ENCODE results near the gene VTI1A. TPM values are rescaled to one million over a fixed set of nuclear protein-coding genes. Genes with fewer than 3 reads are reported as not detected.

The VTI1A gene
- total RNA-seq, 2 donors from 2014 or later: 71.6 to 139 TPM

GRCh38 chr10:112738606-112739591, 291.9 kb downstream of the VTI1A start:
- ATAC-seq (ENCODE audit: insufficient number of reproducible peaks, low FRiP score, low read depth) (no peak), DNase-seq (ENCODE audit: low spot score) (no peak)
- Histone ChIP-seq H3K9me3 (no peaks in the 10 kb centered on the region), H3K27me3 (replicated peaks; ENCODE audit: insufficient read depth) (no peaks in the 10 kb centered on the region), H3K4me3 (no peak overlapping the region), H3K36me3 (no peaks in the 10 kb centered on the region), H3K4me1 (ENCODE audit: control insufficient read depth in 1 of 2, low read depth in 2 of 2) (peaks cover 5 to 14% of the 10 kb centered on the region in 2 donors), H3K27ac (no peak overlapping the region)
- TF ChIP-seq CTCF (IDR thresholded peaks at IDR 0.05): no peak

- Histone ChIP-seq H3K27me3 (replicated peaks; ENCODE audit: insufficient read depth) (no peaks in the 10 kb centered on the region), H3K36me3 (no peaks in the 10 kb centered on the region), H3K4me3 (no peak overlapping the region), H3K27ac (no peak overlapping the region), H3K4me1 (ENCODE audit: control insufficient read depth in 1 of 2, low read depth in 2 of 2) (peaks cover 5 to 14% of the 10 kb centered on the region in 2 donors), H3K9me3 (no peaks in the 10 kb centered on the region)
- ATAC-seq (ENCODE audit: insufficient number of reproducible peaks, low FRiP score, low read depth): no peak
- DNase-seq (ENCODE audit: low spot score): no peak
- no peak for TF ChIP-seq CTCF (IDR thresholded peaks at IDR 0.05)
Measured at GRCh38 chr10:112739592-112740353, 292.8 kb downstream of the VTI1A start.

GRCh38 chr10:112741830-112742402, 294.9 kb downstream of the VTI1A start:
- Histone ChIP-seq H3K4me1 (ENCODE audit: control insufficient read depth in 1 of 2, low read depth in 2 of 2) (peaks cover 5 to 14% of the 10 kb centered on the region in 2 donors), H3K9me3 (no peaks in the 10 kb centered on the region), H3K27ac (no peak overlapping the region), H3K36me3 (no peaks in the 10 kb centered on the region), H3K27me3 (replicated peaks; ENCODE audit: insufficient read depth) (no peaks in the 10 kb centered on the region), H3K4me3 (no peak overlapping the region)
- no peak for DNase-seq (ENCODE audit: low spot score)
- no peak for TF ChIP-seq CTCF (IDR thresholded peaks at IDR 0.05)
- ATAC-seq (ENCODE audit: insufficient number of reproducible peaks, low FRiP score, low read depth): no peak

- Histone ChIP-seq H3K9me3 (no peaks in the 10 kb centered on the region), H3K36me3 (no peaks in the 10 kb centered on the region), H3K4me3 (no peak overlapping the region), H3K27ac (no peak overlapping the region), H3K4me1 (ENCODE audit: control insufficient read depth in 1 of 2, low read depth in 2 of 2) (no peaks in the 10 kb centered on the region), H3K27me3 (replicated peaks; ENCODE audit: insufficient read depth) (no peaks in the 10 kb centered on the region)
- DNase-seq (ENCODE audit: low spot score): no peak
- ATAC-seq (ENCODE audit: insufficient number of reproducible peaks, low FRiP score, low read depth): no peak
- no peak for TF ChIP-seq CTCF (IDR thresholded peaks at IDR 0.05)
Measured at GRCh38 chr10:112744181-112745096, 297.4 kb downstream of the VTI1A start.

Data from thoracic aorta (tissue), 2 donors.